ENCODE data around the gene NTSR1. TPM values are rescaled to one million over a fixed set of nuclear protein-coding genes. Genes with fewer than 3 reads are reported as not detected.

Gene NTSR1
- total and polyA plus RNA-seq, 3 donors from 2014 or later = 0.41 to 1.3 (median 0.81) TPM

GRCh38 chr20:62807444-62808210 is 99.0 kb downstream of the NTSR1 start:
- WGBS, 2 donors = 88 to 90% methylated on average over 12 to 23 of the region's 23 CpGs
- H3K27me3 ChIP-seq = no peaks in the 10 kb centered on the region
- no peaks in the 10 kb centered on the region for H3K36me3 ChIP-seq (ENCODE audit: low read depth, missing control alignments)
- TF ChIP-seq CTCF (IDR thresholded peaks at IDR 0.05) (no peak), POLR2A (IDR thresholded peaks at IDR 0.05) (no peak)
- peaks cover 15% of the 10 kb centered on the region for H3K4me1 ChIP-seq
- intact Hi-C loops (cut with DNase I; ENCODE audit: low total_unique reads) = no loop called here
- no peak for DNase-seq
- no peak overlapping the region for H3K27ac ChIP-seq
- H3K4me3 ChIP-seq = no peak overlapping the region
- no peaks in the 10 kb centered on the region for H3K9me3 ChIP-seq

GRCh38 chr20:62808211-62808865 is 99.7 kb downstream of the NTSR1 start:
- H3K9me3 ChIP-seq = no peaks in the 10 kb centered on the region
- intact Hi-C loops (cut with DNase I; ENCODE audit: low total_unique reads) = no loop called here
- H3K36me3 ChIP-seq (ENCODE audit: low read depth, missing control alignments) = no peaks in the 10 kb centered on the region
- WGBS, 2 donors = 47 to 63% methylated on average over 15 to 21 of the region's 21 CpGs
- TF ChIP-seq CTCF (IDR thresholded peaks at IDR 0.05) (peak; percentile 63 to 85 (median 67)), POLR2A (IDR thresholded peaks at IDR 0.05) (no peak)
- no peaks in the 10 kb centered on the region for H3K27me3 ChIP-seq
- H3K4me1 ChIP-seq = peaks cover 15% of the 10 kb centered on the region
- peak; percentile 67 for DNase-seq
- H3K4me3 ChIP-seq = no peak overlapping the region
- H3K27ac ChIP-seq = no peak overlapping the region

- H3K4me3 ChIP-seq = no peak overlapping the region
- WGBS, 2 donors = 88 to 93% methylated on average over 20 to 24 of the region's 24 CpGs
- H3K27ac ChIP-seq = no peak overlapping the region
- H3K36me3 ChIP-seq (ENCODE audit: low read depth, missing control alignments) = no peaks in the 10 kb centered on the region
- H3K4me1 ChIP-seq = peaks cover 15% of the 10 kb centered on the region
- no peaks in the 10 kb centered on the region for H3K9me3 ChIP-seq
- intact Hi-C loops (cut with DNase I; ENCODE audit: low total_unique reads) = loop anchor here (10.0 kb wide), 1 partner anchor 145 kb away; no protein-coding TSS in a partner anchor
- no peaks in the 10 kb centered on the region for H3K27me3 ChIP-seq
- DNase-seq = no peak
- no peak for TF ChIP-seq CTCF (IDR thresholded peaks at IDR 0.05)
Measured at GRCh38 chr20:62809530-62810428, 101.1 kb downstream of the NTSR1 start.

- TF ChIP-seq CTCF (IDR thresholded peaks at IDR 0.05) = no peak
- no peak for TF ChIP-seq POLR2A (IDR thresholded peaks at IDR 0.05)
- H3K36me3 ChIP-seq (ENCODE audit: low read depth, missing control alignments) = no peaks in the 10 kb centered on the region
- H3K9me3 ChIP-seq = no peaks in the 10 kb centered on the region
- WGBS, 2 donors = 97 to 100% methylated on average over 3 to 21 of the region's 21 CpGs
- no peaks in the 10 kb centered on the region for H3K27me3 ChIP-seq
- H3K27ac ChIP-seq = no peak overlapping the region
- intact Hi-C loops (cut with DNase I; ENCODE audit: low total_unique reads) = loop anchor here (10.0 kb wide), 1 partner anchor 147 kb away; no protein-coding TSS in a partner anchor
- H3K4me1 ChIP-seq = peaks cover 17% of the 10 kb centered on the region
- no peak for DNase-seq
- no peak overlapping the region for H3K4me3 ChIP-seq
Measured at GRCh38 chr20:62811320-62811719, 102.7 kb downstream of the NTSR1 start.

Measured in testis (tissue), 3 donors.